H1 (cell line): Measurements from ENCODE around the gene LMNTD2. TPM values are rescaled to one million over a fixed set of nuclear protein-coding genes. Genes with fewer than 3 reads are reported as not detected.

ENCODE experiments used
- CTCF ChIA-PET: fragments of 300-600 bp; sonication (Branson Sonifier 250); formaldehyde crosslinking; loops from one replicate; lab custom pipeline; 2021; ENCODE audit not compliant: partially characterized antibody; lab: Charles Lee
- POLR2A ChIA-PET: fragments of 300-600 bp; sonication (Branson Sonifier 250); formaldehyde crosslinking; loops from one replicate; lab custom pipeline; 2021; ENCODE audit warnings: inconsistent platforms; ENCODE audit not compliant: partially characterized antibody; lab: Charles Lee
- DNase-seq, 2 experiments: peaks; one replicate each; pipeline versions ENCODE4 v3.0.0 to v3.0.0-alpha.2; 2010 to 2022; ENCODE audit warnings: low spot score in 2 of 2, low read depth in 1 of 2, mixed read lengths in 1 of 2
- FAIRE-seq: peaks from 2 replicates; lab custom pipeline; 2011; peaks lifted over from hg19 to GRCh38; lab: Jason Lieb, UNC
- H2AFZ ChIP-seq: 2 replicates; pipeline ENCODE4 v1.8.1; 2012; ENCODE audit warnings: low read length, inconsistent platforms
- H2AK5ac ChIP-seq: 2 replicates; pipeline ENCODE4 v1.6.1; 2013; ENCODE audit warnings: low read depth, low read length
- H2BK120ac ChIP-seq: replicated peaks from 2 replicates; pipeline ENCODE3; 2013; ENCODE audit warnings: low read depth, low read length, inconsistent platforms
- H2BK12ac ChIP-seq: 2 replicates; pipeline ENCODE4 v1.6.1; 2013; ENCODE audit warnings: low read depth, low read length
- H2BK15ac ChIP-seq: 2 replicates; pipeline ENCODE4 v1.6.1; 2013; ENCODE audit warnings: low read length
- H2BK20ac ChIP-seq: 2 replicates; pipeline ENCODE4 v1.6.1; 2013; ENCODE audit warnings: low read length
- H2BK5ac ChIP-seq: 2 replicates; pipeline ENCODE4 v1.6.1; 2013; ENCODE audit warnings: low read depth, low read length
- H3K14ac ChIP-seq: 2 replicates; pipeline ENCODE4 v1.6.1; 2013; ENCODE audit warnings: inconsistent platforms; ENCODE audit not compliant: insufficient read length
- H3K18ac ChIP-seq: 2 replicates; pipeline ENCODE4 v1.6.1; 2013; ENCODE audit warnings: low read length; ENCODE audit errors: extremely low read depth
- H3K23ac ChIP-seq: 2 replicates; pipeline ENCODE4 v1.6.1; 2013; ENCODE audit warnings: inconsistent platforms; ENCODE audit not compliant: insufficient read length
- H3K23me2 ChIP-seq: 2 replicates; pipeline ENCODE4 v1.6.1; 2013; ENCODE audit warnings: low read depth, low read length
- H3K27ac ChIP-seq: 2 replicates; pipeline ENCODE4 v1.6.1; 2011; ENCODE audit warnings: low read depth, low read length, inconsistent platforms
- H3K27me3 ChIP-seq, 4 experiments: replicated peaks in 1 of 4; 1 replicate in 1 of 4; 2 replicates in 3 of 4; pipeline versions ENCODE4 v1.6.1 to v1.8.1; 2011 to 2013; ENCODE audit warnings: low read length in 3 of 4, mild to moderate bottlenecking in 3 of 4, inconsistent platforms in 2 of 4, mixed read lengths in 2 of 4, moderate library complexity in 1 of 4; ENCODE audit not compliant: control insufficient read depth in 3 of 4, insufficient read depth in 3 of 4; ENCODE audit errors: extremely low read depth in 1 of 4
- H3K36me3 ChIP-seq, 4 experiments: 2 replicates each; pipeline versions ENCODE4 v1.6.1 to v1.8.1; 2011 to 2013; ENCODE audit warnings: mild to moderate bottlenecking in 4 of 4, low read length in 3 of 4, moderate library complexity in 2 of 4, control low read depth in 1 of 4, inconsistent platforms in 1 of 4; ENCODE audit not compliant: insufficient read depth in 4 of 4, control insufficient read depth in 2 of 4
- H3K4ac ChIP-seq: replicated peaks from 2 replicates; pipeline ENCODE3; 2013; ENCODE audit warnings: low read length, low read depth, mixed read lengths, inconsistent platforms; ENCODE audit not compliant: insufficient read length
- H3K4me1 ChIP-seq, 4 experiments: replicated peaks in 1 of 4; 1 replicate in 1 of 4; 2 replicates in 3 of 4; pipeline versions ENCODE4 v1.6.1 to v1.8.1; 2011 to 2013; ENCODE audit warnings: low read length in 3 of 4, inconsistent platforms in 2 of 4, mixed read lengths in 1 of 4; ENCODE audit not compliant: insufficient read depth in 4 of 4, control insufficient read depth in 3 of 4
- H3K4me2 ChIP-seq, 2 experiments: 2 replicates each; pipeline versions ENCODE4 v1.6.1 to v1.8.1; 2011 to 2013; ENCODE audit warnings: low read depth in 2 of 2, low read length in 2 of 2, control low read depth in 1 of 2, inconsistent platforms in 1 of 2, mild to moderate bottlenecking in 1 of 2; ENCODE audit not compliant: insufficient read depth in 1 of 2
- H3K4me3 ChIP-seq, 4 experiments: fragments of 200-600, 300-600 bp in 1 of 4; sonication (generic), shearing (Covaris generic), sonication (Bioruptor Twin) in 1 of 4; 2 replicates each; pipeline versions ENCODE4 v1.5.1 to v1.8.1; 2011 to 2016; ENCODE audit warnings: low read length in 4 of 4, low read depth in 3 of 4, control low read depth in 2 of 4, inconsistent platforms in 2 of 4, mild to moderate bottlenecking in 2 of 4, mixed read lengths in 1 of 4, moderate library complexity in 1 of 4; ENCODE audit not compliant: insufficient read depth in 2 of 4; ENCODE audit errors: extremely low read depth in 1 of 4
- H3K56ac ChIP-seq: replicated peaks from 2 replicates; pipeline ENCODE3; 2013; ENCODE audit warnings: low read depth, mild to moderate bottlenecking, mixed read lengths, low read length, inconsistent platforms; ENCODE audit not compliant: insufficient read length
- H3K79me1 ChIP-seq: 2 replicates; pipeline ENCODE4 v1.6.1; 2013; ENCODE audit warnings: low read depth, low read length, control low read depth
- H3K79me2 ChIP-seq, 2 experiments: 2 replicates each; pipeline versions ENCODE4 v1.6.1 to v1.8.1; 2012 to 2013; ENCODE audit warnings: low read length in 2 of 2, mild to moderate bottlenecking in 2 of 2, inconsistent platforms in 1 of 2; ENCODE audit not compliant: insufficient read depth in 2 of 2, control insufficient read depth in 1 of 2
- H3K9ac ChIP-seq, 4 experiments: replicated peaks in 1 of 4; 1 replicate in 1 of 4; 2 replicates in 3 of 4; pipeline versions ENCODE4 v1.6.1 to v1.8.1; 2011 to 2013; ENCODE audit warnings: low read depth in 3 of 4, low read length in 3 of 4, control low read depth in 2 of 4, mild to moderate bottlenecking in 2 of 4, moderate library complexity in 2 of 4, inconsistent platforms in 1 of 4; ENCODE audit errors: extremely low read depth in 1 of 4
- H3K9me3 ChIP-seq, 2 experiments: 2 replicates each; pipeline versions ENCODE4 v1.6.1 to v1.8.1; 2012 to 2013; ENCODE audit warnings: mild to moderate bottlenecking in 2 of 2, moderate library complexity in 2 of 2, control low read depth in 1 of 2, inconsistent platforms in 1 of 2, low read depth in 1 of 2, low read length in 1 of 2, mixed read lengths in 1 of 2; ENCODE audit not compliant: insufficient read depth in 2 of 2
- H4K20me1 ChIP-seq, 2 experiments: replicated peaks in 1 of 2; 2 replicates each; pipeline versions ENCODE3 to v1.8.1; 2011 to 2013; ENCODE audit warnings: inconsistent platforms in 2 of 2, low read length in 2 of 2, mild to moderate bottlenecking in 1 of 2; ENCODE audit not compliant: insufficient read depth in 2 of 2, control insufficient read depth in 1 of 2
- H4K5ac ChIP-seq: 2 replicates; pipeline ENCODE4 v1.6.1; 2013; ENCODE audit warnings: low read length, low read depth, mixed read lengths, inconsistent platforms; ENCODE audit not compliant: insufficient read length
- H4K8ac ChIP-seq: 2 replicates; pipeline ENCODE4 v1.8.0; 2013; ENCODE audit warnings: mild to moderate bottlenecking, moderate library complexity, low read length, inconsistent platforms; ENCODE audit not compliant: insufficient read depth; ENCODE audit errors: extremely low read depth
- H4K91ac ChIP-seq: replicated peaks from 2 replicates; pipeline ENCODE3; 2013; ENCODE audit warnings: low read length, mixed read lengths, inconsistent platforms; ENCODE audit not compliant: insufficient read length
- CBX8 ChIP-seq: fragments of 300-800, 300-1000 bp; sonication (generic); IDR thresholded peaks from 2 replicates; pipeline ENCODE4 v1.7.1; 2016; ENCODE audit warnings: low read depth, low read length, borderline replicate concordance
- EP300 ChIP-seq, 2 experiments: IDR thresholded peaks; 1 replicate in 1 of 2; 2 replicates in 1 of 2; pipeline ENCODE4 v1.6.1; 2011 to 2012; ENCODE audit warnings: low read depth in 2 of 2, low read length in 2 of 2, mild to moderate bottlenecking in 2 of 2, borderline replicate concordance in 1 of 2, inconsistent platforms in 1 of 2, moderate library complexity in 1 of 2
- MAFK ChIP-seq: IDR thresholded peaks from 2 replicates; pipeline ENCODE4 v1.6.1; 2012; ENCODE audit warnings: low read depth, mild to moderate bottlenecking, improper control_type of control experiment, low read length
- NANOG ChIP-seq: IDR thresholded peaks from 2 replicates; pipeline ENCODE4 v1.6.1; 2011; ENCODE audit warnings: low read length, low read depth, mild to moderate bottlenecking, inconsistent platforms; ENCODE audit not compliant: insufficient read depth, poor library complexity, severe bottlenecking
- POU5F1 ChIP-seq: IDR thresholded peaks from 2 replicates; pipeline ENCODE4 v1.6.1; 2011; ENCODE audit warnings: low read depth, mild to moderate bottlenecking, low read length, moderate library complexity
- RNF2 ChIP-seq: fragments of 200-900, 300-1000 bp; sonication (generic); IDR thresholded peaks from 2 replicates; pipeline ENCODE4 v1.7.1; 2016; ENCODE audit warnings: borderline replicate concordance, low read depth, mild to moderate bottlenecking, antibody characterized with exemption, low read length; ENCODE audit not compliant: poor library complexity, severe bottlenecking; ENCODE audit errors: missing control alignments
- SIRT6 ChIP-seq: IDR thresholded peaks from one replicate; pipeline ENCODE4 v1.7.1; 2012; ENCODE audit warnings: low read length, inconsistent platforms
- TAF1 ChIP-seq: IDR thresholded peaks from 2 replicates; pipeline ENCODE4 v1.6.1; 2011; ENCODE audit warnings: mild to moderate bottlenecking, low read depth, low read length
- TBP ChIP-seq: IDR thresholded peaks from 2 replicates; pipeline ENCODE4 v1.6.1; 2011; ENCODE audit warnings: low read depth, low read length, improper control_type of control experiment
- WGBS, 2 experiments: shearing (Covaris generic) in 1 of 2; methylation state at CpG; one replicate each; pipeline versions ENCODE4 v1.1.6 to v1.1.7; 2013 to 2015; ENCODE audit warnings: low lambda C conversion rate in 2 of 2, mixed read lengths in 2 of 2, inconsistent platforms in 1 of 2, low coverage in 1 of 2, missing lambda C conversion rate in 1 of 2; ENCODE audit not compliant: insufficient replicate concordance in 2 of 2, insufficient coverage in 1 of 2, insufficient read length in 1 of 2; ENCODE audit errors: extremely low coverage in 1 of 2, missing lambda C conversion rate in 1 of 2; 5-methylcytosine and 5-hydroxymethylcytosine counted together
- polyA plus RNA-seq, 7 experiments: library from polyadenylated mRNA; depleted of rRNA in 3 of 7; stranded (reverse) in 5 of 7; unstranded in 2 of 7; fragments of >200 nt in 5 of 7; fragments of 200-250 nt in 2 of 7; gene quantifications; 1 replicate in 5 of 7; 2 replicates in 1 of 7; 4 replicates in 1 of 7; pipeline versions ENCODE4 v1.2.1 to v1.2.3, GENCODE V29; 2011 to 2013; ENCODE audit warnings: missing spikeins in 2 of 7, mixed read lengths in 2 of 7
- total RNA-seq: library from RNA; stranded (reverse); fragmentation: NEBNext Ultra II Directional; extraction: Animal tissue kit (Norgen Biotek cat#: 25700); gene quantifications from 2 replicates; pipeline ENCODE4 v1.2.1, GENCODE V29; 2021

LMNTD2 gene
- total and polyA plus RNA-seq, 2 of the 8 experiments (the other 6 are each of a cell fraction or from before 2014, with no cell fraction given), result 1.6 to 3.1 TPM

DNA sequence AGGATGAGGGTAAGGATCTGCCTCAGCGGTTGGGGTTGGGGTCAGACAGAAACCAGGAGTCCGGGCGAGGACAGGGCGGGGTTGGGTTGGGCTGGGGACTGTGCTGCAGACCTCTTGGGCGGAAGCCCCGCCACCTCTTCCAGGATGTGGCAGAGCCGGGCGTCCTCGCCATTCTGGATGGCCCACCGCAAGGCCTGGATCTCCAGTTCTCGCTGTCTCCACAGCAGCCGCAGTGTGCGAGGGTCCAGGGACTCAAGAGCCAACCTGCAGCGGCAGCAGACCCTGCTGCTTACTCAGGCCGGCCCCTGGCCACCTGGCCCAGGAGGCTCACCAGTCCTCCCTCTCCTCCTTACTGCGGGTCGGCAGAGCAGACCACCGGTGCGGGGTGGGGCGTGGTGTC, 2.0 kb downstream of the LMNTD2 start:
- H2BK12ac ChIP-seq, result no peak overlapping the region
- H3K36me3 ChIP-seq, result peaks cover 0 to 8% (median under 1%) of the 10 kb centered on the region in 4 experiments; a peak in 2 of 8 replicates
- H2AK5ac ChIP-seq, result 0 out of 2 replicates have a peak overlapping the region, but pooled peaks have one; percentile 6
- no peak overlapping the region; the same call in 1 of the 2 replicates for H2BK15ac ChIP-seq
- H2BK5ac ChIP-seq, result no peak overlapping the region
- no peak overlapping the region for H4K5ac ChIP-seq
- peaks cover 8% of the 10 kb centered on the region for H3K79me1 ChIP-seq
- H3K56ac ChIP-seq, result no peak overlapping the region
- peaks cover 9 to 13% of the 10 kb centered on the region in 2 experiments for H4K20me1 ChIP-seq
- ChIA-PET POLR2A (interaction anchor here (1.1 to 2.4 kb wide), 4 partner anchors 8 to 261 kb away, joined by 3 to 12 read pairs (median 4); no protein-coding TSS in a partner anchor), CTCF (interaction anchor here (0.6 to 1.5 kb wide), 4 partner anchors 17 to 139 kb away, joined by 3 to 5 read pairs (median 4); partner anchors contain the start of genes IRF7 and PHRF1)
- H3K4me3 ChIP-seq, result no peak overlapping the region
- no peak overlapping the region for H3K4ac ChIP-seq
- H3K18ac ChIP-seq, result no peak overlapping the region
- FAIRE-seq, result no peak
- WGBS, 2 experiments, result 91% methylated on average over 20 of the region's 20 CpGs; no CpG with 5 or more reads in 1 of the 2 experiments
- no peak overlapping the region for H3K23ac ChIP-seq
- DNase-seq, result no peak
- no peak overlapping the region for H3K9ac ChIP-seq
- H2BK20ac ChIP-seq, result no peak overlapping the region
- H4K91ac ChIP-seq, result no peak overlapping the region
- H3K23me2 ChIP-seq, result peaks cover 19% of the 10 kb centered on the region; the same call in 1 of the 2 replicates
- H3K27ac ChIP-seq, result no peak overlapping the region
- peaks cover 0 to 37% (median 12%) of the 10 kb centered on the region in 4 experiments; a peak in 6 of 7 replicates for H3K4me1 ChIP-seq
- peaks cover 0 to 4% of the 10 kb centered on the region in 2 experiments; a peak in 1 of 4 replicates for H3K79me2 ChIP-seq
- H2BK120ac ChIP-seq, result no peak overlapping the region
- H3K14ac ChIP-seq, result no peak overlapping the region
- peaks cover 13 to 29% (median 26%) of the 10 kb centered on the region in 4 experiments for H3K27me3 ChIP-seq
- no peak overlapping the region for H2AFZ ChIP-seq
- H3K4me2 ChIP-seq, result no peak overlapping the region
- H4K8ac ChIP-seq, result no peak overlapping the region
- TF ChIP-seq RNF2 (no peak), MAFK (no peak), TAF1 (no peak), SIRT6 (no peak), EP300 (IDR thresholded peaks at IDR 0.05; ENCODE audit: borderline replicate concordance in 1 of 2, low read depth in 2 of 2, low read length in 2 of 2) (no peak), NANOG (no peak), CBX8 (no peak), TBP (no peak), POU5F1 (no peak)
- TF ChIP-seq, all 59 proteins: peak for 0
- H3K9me3 ChIP-seq, result no peaks in the 10 kb centered on the region
